Heart right ventricle (tissue), 16 donors: ENCODE data around the gene LARGE1. TPM values are rescaled to one million over a fixed set of nuclear protein-coding genes. Genes with fewer than 3 reads are reported as not detected.
A peak's percentile ranks its signal among the peaks of the same experiment; 100 is the strongest.

Experiments used
- ATAC-seq, 8 donors: fragments of 200-7000 bp; cut with Tn5 transposase; one replicate each; pipeline ENCODE4 v1.9.1; 2020; ENCODE audit warnings: mild to moderate bottlenecking in 8 of 8, moderate library complexity in 8 of 8, moderate number of reproducible peaks in 1 of 8
- DNase-seq, 2 donors: peaks; one replicate each; pipeline ENCODE4 v3.0.0-alpha.2; 2020
- H3K27ac ChIP-seq, 10 donors: fragments of 200-600 bp; sonication (generic) in 2 of 10; one replicate each; pipeline versions ENCODE4 v1.5.0 to v1.8.0; 2020 to 2022; ENCODE audit warnings: mild to moderate bottlenecking in 3 of 10
- H3K27me3 ChIP-seq, 7 donors: fragments of 200-600 bp; one replicate each; pipeline ENCODE4 v1.8.0; 2021 to 2022; ENCODE audit warnings: mild to moderate bottlenecking in 2 of 7
- H3K36me3 ChIP-seq, 9 donors: fragments of 200-600 bp; sonication (generic) in 1 of 9; one replicate each; pipeline versions ENCODE4 v1.5.0 to v1.8.0; 2020 to 2022; ENCODE audit warnings: mild to moderate bottlenecking in 2 of 9
- H3K4me1 ChIP-seq, 9 donors: fragments of 200-600 bp; sonication (generic) in 1 of 9; one replicate each; pipeline versions ENCODE4 v1.5.0 to v1.8.0; 2020 to 2022; ENCODE audit warnings: mild to moderate bottlenecking in 4 of 9
- H3K4me3 ChIP-seq, 10 donors: fragments of 200-600 bp; sonication (generic) in 2 of 10; one replicate each; pipeline versions ENCODE4 v1.5.0 to v1.8.0; 2020 to 2022; ENCODE audit warnings: mild to moderate bottlenecking in 7 of 10, moderate library complexity in 2 of 10
- H3K9me3 ChIP-seq, 11 donors: fragments of 200-600 bp in 10 of 11; sonication (generic) in 2 of 11; one replicate each; pipeline versions ENCODE4 v1.5.0 to v1.8.0; 2013 to 2022; ENCODE audit warnings: mild to moderate bottlenecking in 2 of 11, control low read depth in 1 of 11, moderate library complexity in 1 of 11
- WGBS, 2 donors: extraction: QIAGEN DNeasy Blood & Tissue Kit; methylation state at CpG; one replicate each; pipeline ENCODE4 v1.1.7; 2013; ENCODE audit warnings: inconsistent platforms in 1 of 2; 5-methylcytosine and 5-hydroxymethylcytosine counted together
- intact Hi-C, 10 donors: fragments of 100-400 bp; cut with DNase I; formaldehyde crosslinking; loops; one replicate each; pipeline versions ENCODE4 v1.11.1 to v1.14.2; 2022
- polyA plus RNA-seq, 2 donors: library from polyadenylated mRNA; stranded (reverse); fragments of 200-250 nt; gene quantifications; one replicate each; pipeline ENCODE4 v1.2.3, GENCODE V29; 2013
- total RNA-seq, 10 donors: library from RNA; stranded (reverse); fragmentation: NEBNext Ultra II Directional in 3 of 10; extraction: Animal tissue kit (Norgen Biotek cat#: 25700) in 3 of 10; gene quantifications; one replicate each; pipeline versions ENCODE4 v1.2.1 to v1.2.4, GENCODE V29; 2021 to 2023
- TF ChIP-seq, protein P1 (sequence below), 9 donors: fragments of 200-600 bp; sonication (generic) in 2 of 9; IDR thresholded peaks; one replicate each; pipeline versions ENCODE4 v1.5.0 to v1.8.0; 2021 to 2022; ENCODE audit warnings: antibody characterized with exemption in 9 of 9, mild to moderate bottlenecking in 5 of 9, moderate library complexity in 1 of 9
- donor health status: Arrhythmogenic right ventricular cardiomyopathy.
- donor health status: ischemic (EF 13 %, LVEDD 7.1; RV severe dilation, severe dysfunction).
- donor health status: healthy with polysubstance abuse.
- donor health status: DM: no; HTN: yes; CAD: no.
- donor health status: DM: no; HTN: no; CAD: no.
- donor health status: ischemic (EF 25% LVEDD 6.9; RV normal size, moderate dysfunction).
- donor health status: ischemic (EF 25% LVEDD 5.7; RV mildly dilated, moderate dysfunction).
- donor health status: healthy.
- donor health status: DM: yes; HTN: yes; CAD: no.
- donor health status: Ischemic cardiomyopathy.
- donor health status: ischemic (EF 35%, LVEDD 5.7; RV mildly dilated, moderate dysfunction).
- donor health status: nonischemic (EF 11% LVEDD 7.7; RV severe dilation, severe dysfunction).
- donor health status: DM: yes; HTN: yes; CAD: no.
- donor health status: PGD.
- donor health status: ischemic (EF 29% LVEDD 5.4; RV normal size, mild dysfunction).
- donor health status: nonischemic (EF 23%, LVEDD 6.1; RV moderate dilation, normal function).

The LARGE1 gene
- total and polyA plus RNA-seq, 12 donors, result 33.7 to 184 (median 144) TPM

DNA sequence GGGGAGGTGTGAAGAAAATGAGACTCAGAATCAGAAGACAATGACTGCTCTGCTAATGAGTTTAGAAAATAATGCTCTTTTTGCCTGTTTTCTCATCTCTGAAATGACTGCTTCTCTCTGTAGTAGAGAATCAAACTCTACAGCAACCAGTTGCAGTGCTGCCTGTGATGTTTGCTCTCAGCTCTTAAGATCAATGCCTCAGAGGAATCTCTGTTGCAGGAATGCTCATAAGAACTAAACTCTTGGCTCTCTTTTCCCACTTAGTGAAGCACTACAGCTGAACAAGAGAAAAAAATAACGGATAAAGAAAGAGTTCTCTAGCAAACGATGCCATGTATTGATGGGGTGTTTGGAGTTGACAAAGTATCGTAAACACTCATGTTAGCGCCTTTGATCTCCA is 658.6 kb downstream of the LARGE1 start:
- WGBS, 2 donors, result 80 to 87% methylated on average over 4 of the region's 4 CpGs

DNA sequence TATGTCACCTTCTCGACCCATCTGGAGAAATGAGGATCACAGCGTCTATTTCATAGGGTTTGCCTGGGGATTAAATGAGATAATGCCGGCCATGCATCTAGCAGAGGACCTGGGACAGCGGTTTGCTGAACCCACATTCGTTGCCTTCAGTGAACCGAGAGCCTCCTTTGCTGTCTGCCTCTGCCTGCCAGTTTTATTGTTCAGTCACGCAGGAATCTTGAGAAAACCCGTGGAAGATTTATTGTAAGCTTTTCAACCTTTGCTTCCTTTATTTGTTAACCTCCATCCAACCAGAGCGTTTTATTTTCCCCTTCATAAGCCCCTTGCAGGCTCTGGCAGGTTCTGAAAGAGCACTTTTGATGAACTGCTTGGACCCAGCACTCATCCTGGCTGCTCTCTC is 659.8 kb downstream of the LARGE1 start:
- DNase-seq (no peak), ATAC-seq (no peak)
- H3K36me3 ChIP-seq, result no peaks in the 10 kb centered on the region
- intact Hi-C loops, result no loop called here
- TF ChIP-seq, protein P1, sequence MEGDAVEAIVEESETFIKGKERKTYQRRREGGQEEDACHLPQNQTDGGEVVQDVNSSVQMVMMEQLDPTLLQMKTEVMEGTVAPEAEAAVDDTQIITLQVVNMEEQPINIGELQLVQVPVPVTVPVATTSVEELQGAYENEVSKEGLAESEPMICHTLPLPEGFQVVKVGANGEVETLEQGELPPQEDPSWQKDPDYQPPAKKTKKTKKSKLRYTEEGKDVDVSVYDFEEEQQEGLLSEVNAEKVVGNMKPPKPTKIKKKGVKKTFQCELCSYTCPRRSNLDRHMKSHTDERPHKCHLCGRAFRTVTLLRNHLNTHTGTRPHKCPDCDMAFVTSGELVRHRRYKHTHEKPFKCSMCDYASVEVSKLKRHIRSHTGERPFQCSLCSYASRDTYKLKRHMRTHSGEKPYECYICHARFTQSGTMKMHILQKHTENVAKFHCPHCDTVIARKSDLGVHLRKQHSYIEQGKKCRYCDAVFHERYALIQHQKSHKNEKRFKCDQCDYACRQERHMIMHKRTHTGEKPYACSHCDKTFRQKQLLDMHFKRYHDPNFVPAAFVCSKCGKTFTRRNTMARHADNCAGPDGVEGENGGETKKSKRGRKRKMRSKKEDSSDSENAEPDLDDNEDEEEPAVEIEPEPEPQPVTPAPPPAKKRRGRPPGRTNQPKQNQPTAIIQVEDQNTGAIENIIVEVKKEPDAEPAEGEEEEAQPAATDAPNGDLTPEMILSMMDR (IDR thresholded peaks at IDR 0.05), result no peak
- no peak overlapping the region for H3K27ac ChIP-seq
- no peak overlapping the region for H3K4me3 ChIP-seq
- H3K27me3 ChIP-seq, result peaks cover 0 to 8% (median 0%) of the 10 kb centered on the region in 7 donors
- 79 to 84% methylated on average over 9 of the region's 9 CpGs for WGBS, 2 donors
- no peaks in the 10 kb centered on the region for H3K9me3 ChIP-seq
- H3K4me1 ChIP-seq, result no peaks in the 10 kb centered on the region

More for the DNA sequence above, 658.6 kb downstream of the LARGE1 start:
- H3K27me3 ChIP-seq, result peaks cover 0 to 4% (median 0%) of the 10 kb centered on the region in 7 donors
- H3K4me3 ChIP-seq, result no peak overlapping the region
- TF ChIP-seq, protein P1 (IDR thresholded peaks at IDR 0.05), result no peak
- no peak for DNase-seq
- ATAC-seq, result no peak
- no peak overlapping the region for H3K27ac ChIP-seq
- no peaks in the 10 kb centered on the region for H3K9me3 ChIP-seq
- no peaks in the 10 kb centered on the region for H3K4me1 ChIP-seq
- intact Hi-C loops, result no loop called here
- H3K36me3 ChIP-seq, result no peaks in the 10 kb centered on the region

DNA sequence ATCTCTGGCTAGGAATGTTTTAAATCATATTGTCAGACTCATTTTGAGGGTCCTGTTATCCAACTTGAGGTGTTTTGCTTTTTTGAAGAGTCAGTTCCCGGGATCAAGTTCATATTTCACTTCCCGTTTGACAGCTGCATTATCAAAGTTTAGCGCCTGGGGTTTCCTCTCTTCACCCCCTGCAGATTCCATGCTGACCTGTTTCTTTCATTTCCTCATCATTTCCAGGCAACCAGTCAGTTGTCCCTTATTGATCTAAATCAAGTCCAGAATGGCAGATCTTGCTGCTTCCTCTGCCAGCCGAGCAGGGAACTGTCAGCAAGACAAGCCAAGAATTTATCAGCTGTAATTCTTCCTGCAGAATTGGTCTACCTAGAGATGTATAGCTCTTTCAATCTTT is 664.5 kb downstream of the LARGE1 start:
- no peaks in the 10 kb centered on the region for H3K9me3 ChIP-seq
- WGBS, 2 donors, result 36 to 40% methylated on average over 4 of the region's 4 CpGs
- DNase-seq, result no peak
- intact Hi-C loops, result no loop called here
- peak in 1 of 8 donors; percentile 16 for ATAC-seq
- no peak overlapping the region for H3K27ac ChIP-seq
- no peak overlapping the region for H3K4me3 ChIP-seq
- no peaks in the 10 kb centered on the region for H3K36me3 ChIP-seq
- H3K4me1 ChIP-seq, result no peaks in the 10 kb centered on the region
- TF ChIP-seq, protein P1 (IDR thresholded peaks at IDR 0.05), result no peak
- peaks cover 0 to 8% (median 0%) of the 10 kb centered on the region in 7 donors for H3K27me3 ChIP-seq

DNA sequence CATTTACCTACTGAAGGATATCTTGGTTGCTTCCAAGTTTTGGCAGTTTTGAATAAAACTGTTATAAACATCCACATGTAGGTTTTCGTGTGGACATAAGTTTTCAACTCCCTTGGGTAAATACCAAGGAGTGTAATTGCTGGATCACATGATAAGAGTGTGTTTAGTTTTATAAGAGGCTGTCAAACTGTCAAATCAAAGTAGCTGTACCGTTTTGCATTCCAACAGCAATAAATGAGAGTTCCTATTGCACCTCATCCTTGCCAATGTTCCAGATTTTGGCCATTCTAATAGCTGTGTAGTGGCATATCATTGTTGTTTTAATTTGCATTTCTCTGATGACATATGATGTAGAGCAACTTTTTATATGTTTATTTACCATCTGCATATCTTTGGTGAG is 671.3 kb downstream of the LARGE1 start:
- DNase-seq (no peak), ATAC-seq (no peak)
- TF ChIP-seq, protein P1 (IDR thresholded peaks at IDR 0.05), result no peak
- H3K4me3 ChIP-seq, result no peak overlapping the region
- no peak overlapping the region for H3K27ac ChIP-seq
- H3K4me1 ChIP-seq, result no peaks in the 10 kb centered on the region
- H3K27me3 ChIP-seq, result no peaks in the 10 kb centered on the region
- WGBS, 2 donors, result 28 to 36% methylated on average over 2 of the region's 2 CpGs
- intact Hi-C loops, result no loop called here
- no peaks in the 10 kb centered on the region for H3K36me3 ChIP-seq
- H3K9me3 ChIP-seq, result peaks cover 0 to 21% (median 7%) of the 10 kb centered on the region in 11 donors
